EL (cell line): ENCODE measurements around the gene VSIR.
A peak's percentile ranks its signal among the peaks of the same experiment; 100 is the strongest.

Source experiments
- DNase-seq: peaks from one replicate; pipeline ENCODE4 v3.0.0-alpha.2; 2016

The VSIR gene

GRCh38 chr10:71782221-71782916 is 9.0 kb upstream of the VSIR start:
- DNase-seq: no peak

GRCh38 chr10:71780719-71781118 is 7.4 kb upstream of the VSIR start:
- DNase-seq: no peak

- DNase-seq: no peak
Observed at GRCh38 chr10:71780156-71780555, 6.8 kb upstream of the VSIR start.

GRCh38 chr10:71779641-71780040 is 6.3 kb upstream of the VSIR start:
- no peak for DNase-seq

- DNase-seq: no peak
Observed at GRCh38 chr10:71778071-71778825, 4.9 kb upstream of the VSIR start.

GRCh38 chr10:71777213-71777985 is 4.1 kb upstream of the VSIR start:
- DNase-seq: no peak

GRCh38 chr10:71776481-71776925 is 3.2 kb upstream of the VSIR start:
- no peak for DNase-seq

- no peak for DNase-seq
Observed at GRCh38 chr10:71774916-71775702, 1.8 kb upstream of the VSIR start.

GRCh38 chr10:71772832-71773220 is 494 bp downstream of the VSIR start:
- no peak for DNase-seq

GRCh38 chr10:71771821-71772617 is 1.3 kb downstream of the VSIR start:
- DNase-seq: peak; percentile 82

GRCh38 chr10:71771204-71771603 is 2.1 kb downstream of the VSIR start:
- DNase-seq: no peak

GRCh38 chr10:71770789-71771188 is 2.5 kb downstream of the VSIR start:
- DNase-seq: no peak

- DNase-seq: no peak
Observed at GRCh38 chr10:71770255-71770654, 3.1 kb downstream of the VSIR start.

- no peak for DNase-seq
Observed at GRCh38 chr10:71769279-71769823, 4.0 kb downstream of the VSIR start.

- DNase-seq: peak; percentile 81
Observed at GRCh38 chr10:71767420-71768035, 5.8 kb downstream of the VSIR start.

GRCh38 chr10:71766717-71767419 is 6.5 kb downstream of the VSIR start:
- peak; percentile 99 for DNase-seq

GRCh38 chr10:71765906-71766716 is 7.2 kb downstream of the VSIR start:
- DNase-seq: no peak

- peak; percentile 61 for DNase-seq
Observed at GRCh38 chr10:71765176-71765904, 8.0 kb downstream of the VSIR start.
